Fibroblast of lung (primary cell): ENCODE measurements around the gene PRR5L. TPM values are rescaled to one million over a fixed set of nuclear protein-coding genes. Genes with fewer than 3 reads are reported as not detected.

Experiments used
- DNase-seq, 2 donors: peaks; one replicate each; pipeline versions ENCODE4 v3.0.0 to v3.0.0-alpha.2; 2010; ENCODE audit warnings: low read depth in 2 of 2
- H2AFZ ChIP-seq: 2 replicates; pipeline ENCODE4 v1.5.1; 2012; ENCODE audit warnings: low read length, control low read depth, inconsistent platforms
- H3K27ac ChIP-seq: 2 replicates; pipeline ENCODE4 v1.5.1; 2011; ENCODE audit warnings: low read length, control low read depth; ENCODE audit not compliant: insufficient read depth
- H3K27me3 ChIP-seq: 2 replicates; pipeline ENCODE4 v1.5.1; 2011; ENCODE audit warnings: mild to moderate bottlenecking, low read length; ENCODE audit not compliant: control insufficient read depth, insufficient read depth
- H3K36me3 ChIP-seq: 2 replicates; pipeline ENCODE4 v1.5.1; 2011; ENCODE audit warnings: low read length; ENCODE audit not compliant: control insufficient read depth, insufficient read depth
- H3K4me1 ChIP-seq: 2 replicates; pipeline ENCODE4 v1.5.1; 2011; ENCODE audit warnings: low read length; ENCODE audit not compliant: control insufficient read depth, insufficient read depth; ENCODE audit errors: extremely low read depth
- H3K4me2 ChIP-seq: 2 replicates; pipeline ENCODE4 v1.5.1; 2011; ENCODE audit warnings: low read length, control low read depth; ENCODE audit not compliant: insufficient read depth; ENCODE audit errors: extremely low read depth
- H3K4me3 ChIP-seq, 4 experiments: fragments of 200-600 bp in 1 of 4; sonication (generic) in 1 of 4; replicated peaks in 1 of 4; 2 replicates each; pipeline ENCODE4 v1.5.1; 2011 to 2016; ENCODE audit warnings: low read length in 4 of 4, low read depth in 3 of 4, mild to moderate bottlenecking in 3 of 4, control low read depth in 2 of 4, inconsistent platforms in 1 of 4, mixed read lengths in 1 of 4; ENCODE audit not compliant: insufficient read depth in 1 of 4; ENCODE audit errors: control extremely low read depth in 1 of 4
- H3K79me2 ChIP-seq: 2 replicates; pipeline ENCODE4 v1.5.1; 2012; ENCODE audit warnings: mild to moderate bottlenecking, low read length, inconsistent platforms; ENCODE audit not compliant: control insufficient read depth, insufficient read depth
- H3K9ac ChIP-seq: 2 replicates; pipeline ENCODE4 v1.5.1; 2011; ENCODE audit warnings: mild to moderate bottlenecking, low read length, control low read depth; ENCODE audit not compliant: insufficient read depth
- H3K9me3 ChIP-seq: 2 replicates; pipeline ENCODE4 v1.5.1; 2012; ENCODE audit warnings: low read depth, low read length; ENCODE audit not compliant: control insufficient read depth, insufficient read depth
- H4K20me1 ChIP-seq: 2 replicates; pipeline ENCODE4 v1.5.1; 2011; ENCODE audit warnings: low read length; ENCODE audit not compliant: control insufficient read depth, insufficient read depth; ENCODE audit errors: extremely low read depth
- CTCF ChIP-seq, 2 donors: IDR thresholded peaks in 1 of 2; conservative IDR thresholded peaks in 1 of 2; 1 replicate in 1 of 2; 2 replicates in 1 of 2; pipeline ENCODE4 v1.5.1; 2011 to 2012; ENCODE audit warnings: low read length in 2 of 2, control low read depth in 1 of 2, inconsistent platforms in 1 of 2, low read depth in 1 of 2, mild to moderate bottlenecking in 1 of 2
- EZH2 ChIP-seq: IDR thresholded peaks from 2 replicates; pipeline ENCODE4 v1.5.1; 2012; ENCODE audit warnings: low read length, control low read depth, mild to moderate bottlenecking; ENCODE audit errors: missing control alignments
- polyA plus RNA-seq, 2 donors: library from polyadenylated mRNA; depleted of rRNA in 1 of 2; stranded (reverse) in 1 of 2; unstranded in 1 of 2; fragments of >200 nt; gene quantifications; 2 replicates each; pipeline ENCODE4 v1.2.1, GENCODE V29; 2011 to 2012; ENCODE audit warnings: missing spikeins in 1 of 2
- total RNA-seq: library from RNA; depleted of rRNA; stranded (reverse); fragments of >200 nt; gene quantifications from 2 replicates; pipeline ENCODE4 v1.2.1, GENCODE V29; 2014

PRR5L gene
- total and polyA plus RNA-seq, 2 donors (not counting 1 experiment from before 2014, with no cell fraction given), result 2.8 to 6.3 TPM

- no peak overlapping the region for H2AFZ ChIP-seq
- no peak overlapping the region for H3K4me2 ChIP-seq
- DNase-seq, result no peak
- H3K36me3 ChIP-seq, result no peaks in the 10 kb centered on the region
- no peak for TF ChIP-seq EZH2
- TF ChIP-seq CTCF (conservative IDR thresholded peaks at IDR 0.05 in 1 of 2, IDR thresholded peaks at IDR 0.05 in 1 of 2; ENCODE audit: low read depth in 1 of 2, low read length in 2 of 2), result no peak
- H4K20me1 ChIP-seq, result no peaks in the 10 kb centered on the region
- no peaks in the 10 kb centered on the region for H3K27me3 ChIP-seq
- H3K79me2 ChIP-seq, result no peaks in the 10 kb centered on the region
- no peaks in the 10 kb centered on the region for H3K9me3 ChIP-seq
- no peak overlapping the region for H3K27ac ChIP-seq
- no peak overlapping the region for H3K9ac ChIP-seq
- H3K4me1 ChIP-seq, result peaks cover 9% of the 10 kb centered on the region
- H3K4me3 ChIP-seq, result no peak overlapping the region
Observed at GRCh38 chr11:36427876-36428275, 131.8 kb downstream of the PRR5L start.

- Histone ChIP-seq H3K27ac (no peak overlapping the region), H3K4me1 (peaks cover 8% of the 10 kb centered on the region), H3K9ac (no peak overlapping the region), H3K4me3 (peak overlapping the region in 1 of 4 experiments; percentile 11), H2AFZ (no peak overlapping the region), H3K4me2 (peak overlapping the region; percentile 53), H4K20me1 (no peaks in the 10 kb centered on the region), H3K9me3 (no peaks in the 10 kb centered on the region), H3K36me3 (no peaks in the 10 kb centered on the region), H3K27me3 (no peaks in the 10 kb centered on the region), H3K79me2 (no peaks in the 10 kb centered on the region)
- TF ChIP-seq CTCF (conservative IDR thresholded peaks at IDR 0.05 in 1 of 2, IDR thresholded peaks at IDR 0.05 in 1 of 2; ENCODE audit: low read depth in 1 of 2, low read length in 2 of 2) (no peak), EZH2 (no peak)
- DNase-seq, result peak; percentile 95 to 99
Observed at GRCh38 chr11:36431429-36432092, 135.5 kb downstream of the PRR5L start.

DNA sequence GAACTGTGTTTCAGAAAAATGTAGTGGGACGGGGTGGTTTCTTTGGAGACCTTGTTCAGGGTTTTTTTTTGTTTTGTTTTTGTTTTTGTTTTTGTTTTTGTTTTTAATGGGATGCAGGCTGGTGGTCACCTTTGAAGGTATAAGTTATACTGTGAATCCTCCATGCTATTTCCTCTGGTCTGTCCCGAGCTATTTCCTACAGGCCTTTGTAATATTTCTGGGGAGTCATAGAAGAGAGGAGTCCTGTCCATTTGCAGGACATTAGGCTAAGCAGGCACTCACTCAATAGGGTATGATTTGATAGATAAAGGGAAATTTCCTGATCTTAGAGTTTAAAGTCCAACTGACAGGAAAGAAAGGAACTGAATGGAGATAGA, 136.0 kb downstream of the PRR5L start:
- Histone ChIP-seq H3K36me3 (no peaks in the 10 kb centered on the region), H3K27ac (no peak overlapping the region), H3K9me3 (no peaks in the 10 kb centered on the region), H3K4me1 (peaks cover 4% of the 10 kb centered on the region), H3K9ac (no peak overlapping the region), H2AFZ (no peak overlapping the region), H3K4me3 (no peak overlapping the region), H3K4me2 (no peak overlapping the region), H3K27me3 (no peaks in the 10 kb centered on the region), H4K20me1 (no peaks in the 10 kb centered on the region), H3K79me2 (no peaks in the 10 kb centered on the region)
- no peak for TF ChIP-seq CTCF (conservative IDR thresholded peaks at IDR 0.05 in 1 of 2, IDR thresholded peaks at IDR 0.05 in 1 of 2; ENCODE audit: low read depth in 1 of 2, low read length in 2 of 2)
- TF ChIP-seq EZH2, result no peak
- DNase-seq, result no peak
